ENCODE measurements around the gene OIT3.

DNA sequence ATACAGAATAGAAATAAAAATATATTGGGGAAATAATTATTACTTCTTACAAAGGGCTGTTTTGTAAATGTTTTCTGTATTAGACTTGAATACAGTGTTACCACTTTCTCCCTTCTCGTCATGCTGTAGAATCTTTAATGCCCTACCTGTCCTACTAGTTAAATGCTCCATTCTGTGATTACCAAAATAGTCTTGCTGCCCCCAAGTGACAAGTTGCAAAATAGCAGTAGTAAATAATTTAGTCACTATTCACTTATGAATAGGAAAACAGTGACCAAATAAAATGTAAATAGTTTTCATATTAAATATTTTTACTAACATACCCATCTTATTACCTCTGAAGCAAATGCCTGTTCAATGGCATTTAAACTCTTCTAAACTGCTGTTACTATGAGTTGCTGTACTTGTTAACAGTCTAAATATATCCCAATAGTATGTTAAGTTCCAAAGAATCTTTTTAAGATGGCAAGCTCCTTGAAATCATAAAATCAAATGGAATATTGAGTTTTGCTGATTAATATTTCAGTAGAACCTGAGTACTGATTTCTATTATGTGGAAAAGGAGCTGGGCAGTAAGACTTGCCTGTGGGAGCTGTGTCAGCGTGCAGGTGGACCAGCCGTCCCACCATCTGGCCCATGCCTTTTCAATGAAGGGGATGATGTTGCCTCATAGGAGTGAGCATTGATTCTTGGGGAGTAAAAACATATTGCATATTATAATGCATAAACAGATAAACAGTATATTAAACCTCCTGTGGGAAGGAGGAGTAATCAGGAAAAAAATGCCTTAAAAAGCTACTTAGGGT, 18.1 kb upstream of the OIT3 start:
- TF ChIP-seq, protein P1, sequence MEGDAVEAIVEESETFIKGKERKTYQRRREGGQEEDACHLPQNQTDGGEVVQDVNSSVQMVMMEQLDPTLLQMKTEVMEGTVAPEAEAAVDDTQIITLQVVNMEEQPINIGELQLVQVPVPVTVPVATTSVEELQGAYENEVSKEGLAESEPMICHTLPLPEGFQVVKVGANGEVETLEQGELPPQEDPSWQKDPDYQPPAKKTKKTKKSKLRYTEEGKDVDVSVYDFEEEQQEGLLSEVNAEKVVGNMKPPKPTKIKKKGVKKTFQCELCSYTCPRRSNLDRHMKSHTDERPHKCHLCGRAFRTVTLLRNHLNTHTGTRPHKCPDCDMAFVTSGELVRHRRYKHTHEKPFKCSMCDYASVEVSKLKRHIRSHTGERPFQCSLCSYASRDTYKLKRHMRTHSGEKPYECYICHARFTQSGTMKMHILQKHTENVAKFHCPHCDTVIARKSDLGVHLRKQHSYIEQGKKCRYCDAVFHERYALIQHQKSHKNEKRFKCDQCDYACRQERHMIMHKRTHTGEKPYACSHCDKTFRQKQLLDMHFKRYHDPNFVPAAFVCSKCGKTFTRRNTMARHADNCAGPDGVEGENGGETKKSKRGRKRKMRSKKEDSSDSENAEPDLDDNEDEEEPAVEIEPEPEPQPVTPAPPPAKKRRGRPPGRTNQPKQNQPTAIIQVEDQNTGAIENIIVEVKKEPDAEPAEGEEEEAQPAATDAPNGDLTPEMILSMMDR (IDR thresholded peaks at IDR 0.05; ENCODE audit: poor library complexity, severe bottlenecking), result peak; percentile 51
- TF ChIP-seq, protein P2, sequence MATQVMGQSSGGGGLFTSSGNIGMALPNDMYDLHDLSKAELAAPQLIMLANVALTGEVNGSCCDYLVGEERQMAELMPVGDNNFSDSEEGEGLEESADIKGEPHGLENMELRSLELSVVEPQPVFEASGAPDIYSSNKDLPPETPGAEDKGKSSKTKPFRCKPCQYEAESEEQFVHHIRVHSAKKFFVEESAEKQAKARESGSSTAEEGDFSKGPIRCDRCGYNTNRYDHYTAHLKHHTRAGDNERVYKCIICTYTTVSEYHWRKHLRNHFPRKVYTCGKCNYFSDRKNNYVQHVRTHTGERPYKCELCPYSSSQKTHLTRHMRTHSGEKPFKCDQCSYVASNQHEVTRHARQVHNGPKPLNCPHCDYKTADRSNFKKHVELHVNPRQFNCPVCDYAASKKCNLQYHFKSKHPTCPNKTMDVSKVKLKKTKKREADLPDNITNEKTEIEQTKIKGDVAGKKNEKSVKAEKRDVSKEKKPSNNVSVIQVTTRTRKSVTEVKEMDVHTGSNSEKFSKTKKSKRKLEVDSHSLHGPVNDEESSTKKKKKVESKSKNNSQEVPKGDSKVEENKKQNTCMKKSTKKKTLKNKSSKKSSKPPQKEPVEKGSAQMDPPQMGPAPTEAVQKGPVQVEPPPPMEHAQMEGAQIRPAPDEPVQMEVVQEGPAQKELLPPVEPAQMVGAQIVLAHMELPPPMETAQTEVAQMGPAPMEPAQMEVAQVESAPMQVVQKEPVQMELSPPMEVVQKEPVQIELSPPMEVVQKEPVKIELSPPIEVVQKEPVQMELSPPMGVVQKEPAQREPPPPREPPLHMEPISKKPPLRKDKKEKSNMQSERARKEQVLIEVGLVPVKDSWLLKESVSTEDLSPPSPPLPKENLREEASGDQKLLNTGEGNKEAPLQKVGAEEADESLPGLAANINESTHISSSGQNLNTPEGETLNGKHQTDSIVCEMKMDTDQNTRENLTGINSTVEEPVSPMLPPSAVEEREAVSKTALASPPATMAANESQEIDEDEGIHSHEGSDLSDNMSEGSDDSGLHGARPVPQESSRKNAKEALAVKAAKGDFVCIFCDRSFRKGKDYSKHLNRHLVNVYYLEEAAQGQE (IDR thresholded peaks at IDR 0.05; ENCODE audit: borderline replicate concordance), result no peak
- TF ChIP-seq TAF1 (IDR thresholded peaks at IDR 0.05; ENCODE audit: low read depth), result no peak
- TF ChIP-seq POLR2AphosphoS5 (IDR thresholded peaks at IDR 0.05), result no peak
- TF ChIP-seq SMC3 (conservative IDR thresholded peaks at IDR 0.05; ENCODE audit: poor library complexity), result peak; percentile 42
- no peak for TF ChIP-seq MXI1 (conservative IDR thresholded peaks at IDR 0.05; ENCODE audit: poor library complexity, severe bottlenecking)
- TF ChIP-seq EZH2 (IDR thresholded peaks at IDR 0.05; ENCODE audit: borderline replicate concordance, insufficient read depth, low read length, poor library complexity, severe bottlenecking), result no peak
- no peak for TF ChIP-seq EP300 (conservative IDR thresholded peaks at IDR 0.05; ENCODE audit: poor library complexity, severe bottlenecking)
- TF ChIP-seq RAD21 (conservative IDR thresholded peaks at IDR 0.05), result peak; percentile 52
